Mesenchymal stem cell (in vitro differentiated cells and primary cell): Measurements from ENCODE around the gene PHF1.

Experiments used
- DNase-seq: peaks from one replicate; pipeline ENCODE4 v3.0.0-alpha.2; 2013
- H2AFZ ChIP-seq: one replicate; pipeline ENCODE4 v1.6.1; 2013; ENCODE audit warnings: low read depth, mild to moderate bottlenecking, control low read depth, inconsistent platforms, low read length, moderate library complexity
- H2AK5ac ChIP-seq: 2 replicates; pipeline ENCODE4 v1.6.1; 2013; ENCODE audit warnings: low read length, moderate library complexity, mild to moderate bottlenecking, inconsistent platforms; ENCODE audit not compliant: severe bottlenecking
- H2BK120ac ChIP-seq: one replicate; pipeline ENCODE4 v1.6.1; 2013; ENCODE audit warnings: low read depth, mild to moderate bottlenecking, inconsistent platforms, low read length, moderate library complexity
- H2BK12ac ChIP-seq, 2 experiments: one replicate each; pipeline ENCODE4 v1.6.1; 2013; ENCODE audit warnings: inconsistent platforms in 2 of 2, low read length in 2 of 2, mild to moderate bottlenecking in 2 of 2, moderate library complexity in 2 of 2, control low read depth in 1 of 2
- H2BK15ac ChIP-seq: one replicate; pipeline ENCODE4 v1.6.1; 2013; ENCODE audit warnings: mild to moderate bottlenecking, low read depth, inconsistent platforms; ENCODE audit not compliant: poor library complexity, severe bottlenecking
- H2BK5ac ChIP-seq: 2 replicates; pipeline ENCODE4 v1.6.1; 2013; ENCODE audit warnings: low read depth, mild to moderate bottlenecking, low read length, control low read depth, inconsistent platforms; ENCODE audit not compliant: poor library complexity, severe bottlenecking
- H3K14ac ChIP-seq, 2 experiments: one replicate each; pipeline ENCODE4 v1.6.1; 2013; ENCODE audit warnings: inconsistent platforms in 2 of 2, low read length in 2 of 2, control low read depth in 1 of 2, mild to moderate bottlenecking in 1 of 2, moderate library complexity in 1 of 2
- H3K18ac ChIP-seq, 2 experiments: one replicate each; pipeline ENCODE4 v1.6.1; 2013; ENCODE audit warnings: inconsistent platforms in 2 of 2, low read length in 2 of 2, control low read depth in 1 of 2, low read depth in 1 of 2, mild to moderate bottlenecking in 1 of 2
- H3K23ac ChIP-seq, 2 experiments: one replicate each; pipeline ENCODE4 v1.6.1; 2013; ENCODE audit warnings: inconsistent platforms in 2 of 2, low read length in 2 of 2, mild to moderate bottlenecking in 2 of 2, moderate library complexity in 2 of 2, control low read depth in 1 of 2
- H3K27ac ChIP-seq: 2 replicates; pipeline ENCODE4 v1.5.1; 2013; ENCODE audit warnings: mild to moderate bottlenecking, moderate library complexity, low read length, control low read depth, inconsistent platforms; ENCODE audit not compliant: poor library complexity, severe bottlenecking
- H3K27me3 ChIP-seq, 2 experiments: 2 replicates each; pipeline versions ENCODE4 v1.6.1 to v1.7.0; 2013; ENCODE audit warnings: low read length in 2 of 2, mild to moderate bottlenecking in 2 of 2, moderate library complexity in 2 of 2, control low read depth in 1 of 2, inconsistent platforms in 1 of 2; ENCODE audit not compliant: control insufficient read depth in 1 of 2, insufficient read depth in 1 of 2
- H3K36me3 ChIP-seq, 2 experiments: 2 replicates each; pipeline versions ENCODE4 v1.6.1 to v1.7.0; 2013; ENCODE audit warnings: low read length in 2 of 2, control low read depth in 1 of 2, inconsistent platforms in 1 of 2, low read depth in 1 of 2, mild to moderate bottlenecking in 1 of 2; ENCODE audit not compliant: insufficient read depth in 2 of 2, control insufficient read depth in 1 of 2
- H3K4ac ChIP-seq, 2 experiments: one replicate each; pipeline ENCODE4 v1.6.1; 2013; ENCODE audit warnings: inconsistent platforms in 2 of 2, low read length in 2 of 2, mild to moderate bottlenecking in 2 of 2, moderate library complexity in 2 of 2, control low read depth in 1 of 2, low read depth in 1 of 2
- H3K4me1 ChIP-seq: 2 replicates; pipeline ENCODE4 v1.6.1; 2013; ENCODE audit warnings: low read depth, low read length, control low read depth; ENCODE audit not compliant: control insufficient read depth, insufficient read depth
- H3K4me2 ChIP-seq: 2 replicates; pipeline ENCODE4 v1.6.1; 2013; ENCODE audit warnings: low read length, mild to moderate bottlenecking, inconsistent platforms; ENCODE audit not compliant: poor library complexity, severe bottlenecking
- H3K4me3 ChIP-seq, 2 experiments: 2 replicates each; pipeline versions ENCODE4 v1.5.1 to v1.7.0; 2013; ENCODE audit warnings: low read length in 2 of 2, mild to moderate bottlenecking in 2 of 2, control low read depth in 1 of 2, low read depth in 1 of 2; ENCODE audit not compliant: insufficient read depth in 1 of 2
- H3K79me1 ChIP-seq: replicated peaks from 2 replicates; pipeline ENCODE4 v1.6.1; 2013; ENCODE audit warnings: mild to moderate bottlenecking, control low read depth, low read length, inconsistent platforms; ENCODE audit not compliant: poor library complexity, severe bottlenecking
- H3K9ac ChIP-seq: 2 replicates; pipeline ENCODE4 v1.7.0; 2013; ENCODE audit warnings: mild to moderate bottlenecking, low read length, moderate library complexity
- H3K9me3 ChIP-seq: 2 replicates; pipeline ENCODE4 v1.7.0; 2013; ENCODE audit warnings: mild to moderate bottlenecking, low read length; ENCODE audit not compliant: control insufficient read depth
- H4K8ac ChIP-seq: one replicate; pipeline ENCODE4 v1.6.1; 2013; ENCODE audit warnings: inconsistent platforms, mild to moderate bottlenecking, low read length, moderate library complexity
- H4K91ac ChIP-seq: one replicate; pipeline ENCODE4 v1.6.1; 2013; ENCODE audit warnings: mild to moderate bottlenecking, low read length, inconsistent platforms
- WGBS: methylation state at CpG from one replicate; pipeline ENCODE4 v1.1.7; 2013; ENCODE audit warnings: mixed read lengths; 5-methylcytosine and 5-hydroxymethylcytosine counted together

Gene PHF1

DNA sequence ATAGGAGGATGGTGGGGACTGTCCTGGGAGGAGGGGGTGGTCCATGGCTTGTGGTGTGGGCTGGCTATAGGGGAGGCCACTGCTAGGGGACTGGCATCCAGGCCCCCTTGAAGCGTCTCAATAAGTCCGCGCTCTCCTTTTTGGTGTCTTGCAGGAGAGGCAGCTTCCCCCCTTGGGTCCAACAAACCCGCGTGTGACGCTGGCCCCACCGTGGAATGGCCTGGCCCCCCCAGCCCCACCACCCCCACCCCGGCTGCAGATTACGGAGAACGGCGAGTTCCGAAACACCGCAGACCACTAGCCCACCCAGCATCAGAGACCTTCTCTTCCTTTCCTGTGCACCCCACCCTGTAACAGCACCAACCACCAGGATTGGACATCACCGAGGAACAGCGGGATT, 40.8 kb downstream of the PHF1 start:
- Histone ChIP-seq H3K18ac (no peak overlapping the region), H4K8ac (no peak overlapping the region), H2AFZ (no peak overlapping the region), H2BK120ac (no peak overlapping the region), H3K4me1 (peaks cover 7% of the 10 kb centered on the region), H3K14ac (no peak overlapping the region), H3K36me3 (peaks cover 52 to 54% of the 10 kb centered on the region in 2 experiments), H3K27me3 (no peaks in the 10 kb centered on the region), H2BK15ac (no peak overlapping the region), H3K27ac (no peak overlapping the region), H3K4ac (no peak overlapping the region), H2BK5ac (no peak overlapping the region), H2AK5ac (no peak overlapping the region), H3K79me1 (peaks cover 52% of the 10 kb centered on the region), H3K4me2 (no peak overlapping the region), H3K9ac (no peak overlapping the region), H3K23ac (no peak overlapping the region), H2BK12ac (no peak overlapping the region), H4K91ac (no peak overlapping the region), H3K4me3 (no peak overlapping the region), H3K9me3 (no peaks in the 10 kb centered on the region)
- 98% methylated on average over 14 of the region's 15 CpGs for WGBS
- no peak for DNase-seq

- Histone ChIP-seq H3K4me1 (peaks cover 7% of the 10 kb centered on the region), H4K91ac (no peak overlapping the region), H3K27ac (no peak overlapping the region), H3K79me1 (peaks cover 53% of the 10 kb centered on the region), H3K23ac (no peak overlapping the region), H3K4me2 (no peak overlapping the region), H3K18ac (no peak overlapping the region), H3K9me3 (no peaks in the 10 kb centered on the region), H4K8ac (peak overlapping the region; percentile 40), H3K14ac (no peak overlapping the region), H3K4ac (no peak overlapping the region), H3K27me3 (no peaks in the 10 kb centered on the region), H2BK12ac (no peak overlapping the region), H2BK120ac (no peak overlapping the region), H2AFZ (no peak overlapping the region), H3K36me3 (peaks cover 47 to 49% of the 10 kb centered on the region in 2 experiments), H2AK5ac (no peak overlapping the region), H3K4me3 (no peak overlapping the region), H2BK15ac (no peak overlapping the region), H2BK5ac (no peak overlapping the region), H3K9ac (no peak overlapping the region)
- no CpG with 5 or more reads among the region's 4 CpGs for WGBS
- DNase-seq, result no peak
These were observed 41.7 kb downstream of the PHF1 start for GRCh38 chr6:33452496-33452895.

DNA sequence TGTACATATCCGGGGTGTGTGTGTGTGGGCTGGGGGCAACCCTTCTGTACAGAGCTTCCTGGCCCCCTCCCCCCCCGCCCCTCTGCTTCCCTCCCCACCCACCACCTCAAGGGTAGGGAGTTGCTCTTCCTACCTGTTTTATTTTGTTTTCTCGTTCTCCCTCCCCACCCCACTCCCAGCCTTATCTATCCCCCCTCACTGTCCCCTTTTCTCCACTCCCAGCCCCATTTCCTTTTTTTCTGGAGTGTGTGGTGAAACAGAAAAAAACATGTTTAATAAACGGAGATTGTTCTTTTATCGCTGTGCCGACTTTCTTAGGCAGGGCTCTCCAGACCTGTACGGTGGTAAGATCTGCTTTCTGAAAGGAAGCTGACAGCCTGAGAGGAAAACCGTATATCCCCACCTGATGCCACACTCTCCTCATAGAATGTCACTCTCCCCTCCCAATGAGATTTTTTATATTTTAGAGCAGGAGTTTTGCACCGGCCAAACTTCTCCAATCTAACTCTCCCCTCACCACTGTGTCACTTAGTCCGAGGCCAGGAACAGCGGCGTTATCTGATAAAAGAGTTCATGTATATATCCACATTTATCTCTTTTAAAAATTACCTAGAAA, 42.7 kb downstream of the PHF1 start:
- Histone ChIP-seq H3K14ac (no peak overlapping the region), H3K9ac (peak overlapping the region; percentile 97), H2BK120ac (no peak overlapping the region), H2BK5ac (no peak overlapping the region), H3K79me1 (peaks cover 44% of the 10 kb centered on the region), H2BK12ac (no peak overlapping the region), H4K91ac (no peak overlapping the region), H3K4me2 (peak overlapping the region; percentile 86), H3K27ac (no peak overlapping the region), H3K9me3 (no peaks in the 10 kb centered on the region), H4K8ac (no peak overlapping the region), H2AFZ (no peak overlapping the region), H2AK5ac (no peak overlapping the region), H2BK15ac (no peak overlapping the region), H3K4me3 (peak overlapping the region in 1 of 2 experiments; percentile 99), H3K36me3 (peaks cover 37 to 39% of the 10 kb centered on the region in 2 experiments), H3K4me1 (peaks cover 7% of the 10 kb centered on the region), H3K18ac (no peak overlapping the region), H3K23ac (no peak overlapping the region), H3K27me3 (no peaks in the 10 kb centered on the region), H3K4ac (no peak overlapping the region)
- no peak for DNase-seq
- 8% methylated on average over 2 of the region's 12 CpGs for WGBS

DNA sequence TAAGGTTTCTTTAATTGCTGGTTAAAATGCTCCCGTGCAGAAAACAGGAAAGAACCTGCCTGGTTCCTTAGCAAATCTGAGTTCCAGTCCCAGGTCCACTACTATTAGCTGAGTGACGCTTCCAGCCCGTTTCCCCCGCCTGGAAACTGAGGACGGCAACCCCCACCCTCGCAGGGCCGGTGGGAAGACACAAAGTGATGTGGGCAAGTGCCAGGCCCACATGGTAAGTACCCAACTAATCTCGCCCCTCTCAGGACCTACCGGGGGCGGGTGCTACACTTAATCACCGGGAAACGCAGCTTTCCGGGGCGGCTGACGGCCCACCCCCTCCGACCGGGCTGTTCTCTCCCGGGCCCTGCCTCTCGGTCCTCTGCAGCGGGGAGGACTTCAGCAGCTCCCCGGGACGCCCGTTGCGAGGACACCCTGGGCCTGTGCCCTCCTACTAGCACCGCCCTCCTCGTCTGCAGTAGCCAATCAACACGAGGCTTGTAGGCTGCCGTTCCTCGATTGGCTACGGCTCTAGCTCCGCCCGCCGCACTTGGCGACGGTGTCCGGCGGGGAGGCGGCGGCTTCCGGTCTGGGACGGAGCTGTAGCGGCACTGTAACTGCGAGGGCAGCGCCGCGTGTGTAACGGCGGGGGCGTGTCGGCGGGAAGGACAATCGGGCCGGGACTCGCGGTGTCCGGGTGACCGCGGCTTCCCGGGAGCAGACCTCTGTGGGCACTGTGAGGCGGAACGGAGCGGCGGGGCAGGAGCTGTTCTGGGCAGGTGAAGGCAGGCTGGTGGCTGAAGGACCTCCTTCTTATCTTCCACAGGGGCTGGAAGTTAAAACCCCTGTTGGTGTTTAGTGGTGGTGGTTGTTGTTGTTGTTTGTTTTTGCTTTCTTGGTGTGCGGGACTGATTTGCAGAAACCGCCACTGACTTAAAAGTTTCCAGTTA, 43.5 kb downstream of the PHF1 start, which contains the start of gene ZBTB9:
TSS of gene ZBTB9 (plus strand) at position 568 of the 938 bp plus-strand sequence. CDS start 525 bp downstream, outside the sequence.
- Histone ChIP-seq H3K4me1 (peaks cover 7% of the 10 kb centered on the region), H2BK15ac (no peak within 1 kb of the TSS), H3K14ac (peak within 1 kb of the TSS in 1 of 2 experiments; percentile 89), H3K18ac (peak within 1 kb of the TSS; percentile 55 to 81), H4K91ac (peak within 1 kb of the TSS; percentile 62), H2AFZ (peak within 1 kb of the TSS; percentile 83), H2AK5ac (peak within 1 kb of the TSS; percentile 37), H3K23ac (peak within 1 kb of the TSS in 1 of 2 experiments; percentile 61), H2BK120ac (no peak within 1 kb of the TSS), H2BK5ac (peak within 1 kb of the TSS; percentile 8), H3K27ac (peak within 1 kb of the TSS; percentile 68), H2BK12ac (peak within 1 kb of the TSS in 1 of 2 experiments; percentile 51), H3K9ac (peak within 1 kb of the TSS; percentile 97), H3K9me3 (no peaks in the 10 kb centered on the region), H3K4ac (peak within 1 kb of the TSS; percentile 27 to 85), H3K4me2 (peak within 1 kb of the TSS; percentile 96), H4K8ac (peak within 1 kb of the TSS; percentile 91), H3K36me3 (peaks cover 29 to 32% of the 10 kb centered on the region in 2 experiments), H3K27me3 (no peaks in the 10 kb centered on the region), H3K79me1 (peaks cover 39% of the 10 kb centered on the region), H3K4me3 (peak within 1 kb of the TSS; percentile 87 to 99)
- DNase-seq, result peak; percentile 97
- 0% methylated on average over 65 of the region's 65 CpGs for WGBS
